ENCODE data around the gene SLC7A14. TPM values are rescaled to one million over a fixed set of nuclear protein-coding genes. Genes with fewer than 3 reads are reported as not detected.

Gene SLC7A14
- total and polyA plus RNA-seq, 2 donors (not counting 3 experiments of a cell fraction or from before 2014, with no cell fraction given): 0.07 to 0.57 TPM

- peaks cover 11% of the 10 kb centered on the region for H3K4me1 ChIP-seq (ENCODE audit: control insufficient read depth, extremely low read depth, insufficient read depth, low read length)
- peak overlapping the region; percentile 45 for H3K27ac ChIP-seq (ENCODE audit: insufficient read depth, low read depth, low read length)
- no peaks in the 10 kb centered on the region for H4K20me1 ChIP-seq (replicated peaks; ENCODE audit: control insufficient read depth, extremely low read depth, insufficient read depth, low read length)
- H3K4me2 ChIP-seq (ENCODE audit: insufficient read depth, low read length): no peak overlapping the region
- DNase-seq (ENCODE audit: low read depth, low spot score) (peak; percentile 72), FAIRE-seq (no peak)
- no peak overlapping the region for H2AFZ ChIP-seq (ENCODE audit: low read depth, low read length)
- POLR2A ChIA-PET: no interaction called here
- no peak overlapping the region for H3K9ac ChIP-seq (replicated peaks; ENCODE audit: extremely low read depth, insufficient read depth, low read length)
- no peaks in the 10 kb centered on the region for H3K9me3 ChIP-seq (replicated peaks; ENCODE audit: control insufficient read depth, insufficient read depth, low read length)
- no TSS peak for BruUV-seq (replicated peaks)
- no peaks in the 10 kb centered on the region for H3K36me3 ChIP-seq (ENCODE audit: control insufficient read depth in 2 of 2, extremely low read depth in 1 of 2, insufficient read depth in 2 of 2, low read length in 2 of 2)
- no peaks in the 10 kb centered on the region for H3K27me3 ChIP-seq (ENCODE audit: control insufficient read depth in 2 of 2, insufficient read depth in 2 of 2, low read length in 2 of 2)
- H3K4me3 ChIP-seq (replicated peaks in 1 of 3; ENCODE audit: insufficient read depth in 1 of 3, low read depth in 1 of 3, low read length in 3 of 3): no peak overlapping the region
- dilution Hi-C loops (cut with MboI; ENCODE audit: extremely low pct_ligation_motif_present, low sequenced_read_pairs) (no loop called here), intact Hi-C loops (cut with micrococcal nuclease) (loop anchor here (5.0 kb wide), 2 partner anchors 88 to 223 kb away; no protein-coding TSS in a partner anchor)
- CTCF ChIA-PET: no interaction called here
- TF ChIP-seq JUN (IDR thresholded peaks at IDR 0.05; ENCODE audit: borderline replicate concordance, insufficient read depth, insufficient read length, low read depth) (peak; percentile 45), CTCF (IDR thresholded peaks at IDR 0.05; ENCODE audit: extremely low read depth in 1 of 2, insufficient read depth in 1 of 2, low read depth in 1 of 2, low read length in 2 of 2) (no peak), GATA2 (IDR thresholded peaks at IDR 0.05; ENCODE audit: insufficient read depth, insufficient read length, low read depth, low read length) (no peak), MYC (IDR thresholded peaks at IDR 0.05; ENCODE audit: low read depth, low read length) (no peak), POLR2AphosphoS5 (IDR thresholded peaks at IDR 0.05; ENCODE audit: insufficient read depth, low read depth, low read length) (no peak), POLR2A (IDR thresholded peaks at IDR 0.05; ENCODE audit: low read depth, low read length) (no peak)
- TF ChIP-seq, protein P1, sequence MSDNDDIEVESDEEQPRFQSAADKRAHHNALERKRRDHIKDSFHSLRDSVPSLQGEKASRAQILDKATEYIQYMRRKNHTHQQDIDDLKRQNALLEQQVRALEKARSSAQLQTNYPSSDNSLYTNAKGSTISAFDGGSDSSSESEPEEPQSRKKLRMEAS (IDR thresholded peaks at IDR 0.05; ENCODE audit: insufficient read depth, insufficient read length): no peak
- no peaks in the 10 kb centered on the region for H3K9me1 ChIP-seq (replicated peaks; ENCODE audit: control insufficient read depth, extremely low read depth, insufficient read depth, low read length)
- no peaks in the 10 kb centered on the region for H3K79me2 ChIP-seq (ENCODE audit: control insufficient read depth, insufficient read depth, low read length)
These were observed 61.8 kb downstream of the SLC7A14 start for GRCh38 chr3:170524073-170524472.
